GM21723 (cell line): ENCODE results near the gene PTPN3.
"Not testable (repeated sequence)": the region's sequence is repeated elsewhere in the genome, so short reads cannot be mapped to it uniquely, and the experiment has no call there.

Source experiments
- ATAC-seq: cut with Tn5 transposase; IDR thresholded peaks from one replicate; pipeline ENCODE4 v1.9.1; 2021; ENCODE audit warnings: mild to moderate bottlenecking, moderate library complexity; ENCODE audit not compliant: unreplicated experiment

Gene PTPN3

GRCh38 chr9:109403116-109403515, 95.0 kb downstream of the PTPN3 start:
- ATAC-seq = no peak

GRCh38 chr9:109401990-109402318, 96.2 kb downstream of the PTPN3 start:
- no peak for ATAC-seq

GRCh38 chr9:109401169-109401989, 96.7 kb downstream of the PTPN3 start:
- ATAC-seq = peak; percentile 36

GRCh38 chr9:109399258-109399767, 98.8 kb downstream of the PTPN3 start:
- peak; percentile 76 for ATAC-seq

GRCh38 chr9:109391176-109391575, 106.9 kb downstream of the PTPN3 start:
- no peak for ATAC-seq

GRCh38 chr9:109387856-109388255, 110.3 kb downstream of the PTPN3 start:
- no peak for ATAC-seq

- ATAC-seq = no peak
Observed at GRCh38 chr9:109387206-109387605, 110.9 kb downstream of the PTPN3 start.

GRCh38 chr9:109385499-109385898, 112.6 kb downstream of the PTPN3 start:
- ATAC-seq = no peak

DNA sequence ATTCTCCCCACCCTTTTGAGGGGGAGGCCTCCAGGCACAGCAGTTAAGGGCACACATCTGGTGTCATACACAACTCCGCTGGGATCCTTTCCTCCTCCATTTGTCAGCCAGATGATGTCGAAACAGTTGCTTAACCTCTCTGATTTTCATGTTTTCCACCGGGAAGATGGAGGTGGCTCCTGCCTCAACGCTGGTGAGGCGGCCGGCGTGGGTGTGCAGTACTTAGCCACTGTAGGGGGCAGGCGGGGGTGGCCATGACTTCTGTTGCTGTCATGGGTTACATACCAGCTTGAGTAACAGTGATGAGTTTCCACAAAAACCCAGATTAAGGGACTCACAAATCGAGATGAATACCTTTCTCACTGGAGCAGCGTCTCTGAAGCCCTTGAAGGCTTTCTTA, 114.2 kb downstream of the PTPN3 start:
- ATAC-seq = no peak

DNA sequence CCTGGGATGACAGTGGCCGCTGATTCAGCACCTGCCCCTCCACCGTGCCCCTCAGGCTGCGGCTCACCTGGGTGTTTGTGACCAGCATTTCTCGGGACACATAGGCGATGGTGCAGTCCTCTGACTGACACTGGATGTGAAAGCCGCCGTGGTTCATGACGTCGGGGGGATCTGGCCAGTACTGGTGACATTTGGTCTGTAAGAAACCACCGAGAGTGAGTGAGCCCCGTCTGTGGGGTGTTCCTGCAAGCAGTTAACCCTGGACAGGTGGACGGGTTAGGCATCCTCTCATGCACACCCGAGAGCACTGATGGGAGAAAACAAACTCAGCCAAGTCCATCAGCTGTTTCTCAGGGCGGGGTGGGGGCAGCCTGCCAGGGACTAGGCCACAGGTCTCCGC, 114.8 kb downstream of the PTPN3 start:
- ATAC-seq = no peak

GRCh38 chr9:109382585-109382984, 115.5 kb downstream of the PTPN3 start:
- no peak for ATAC-seq

- ATAC-seq = no peak
Observed at GRCh38 chr9:109382182-109382581, 115.9 kb downstream of the PTPN3 start.

GRCh38 chr9:109381011-109381729, 116.9 kb downstream of the PTPN3 start:
- peak; percentile 75 for ATAC-seq

DNA sequence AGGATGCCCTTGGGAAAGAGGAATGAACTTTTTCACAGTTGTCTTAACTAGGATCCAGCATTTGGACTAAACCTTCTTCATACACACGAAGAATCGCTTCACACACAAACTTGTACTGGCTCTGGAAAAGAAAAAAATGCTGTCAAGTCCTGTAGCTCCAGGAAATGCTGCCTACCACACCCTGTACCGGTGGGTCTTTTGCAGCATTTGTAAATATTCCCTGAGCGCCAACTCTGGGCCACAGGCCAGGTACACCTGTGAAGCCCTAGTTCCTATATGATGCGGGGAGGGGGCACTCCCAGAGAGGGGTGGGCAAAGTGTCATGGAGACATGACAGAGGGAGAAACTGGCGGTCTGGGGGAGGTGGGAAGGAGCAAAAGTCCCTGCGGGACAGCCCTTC, 118.6 kb downstream of the PTPN3 start:
- no peak for ATAC-seq

- ATAC-seq = no peak
Observed at GRCh38 chr9:109378316-109378715, 119.8 kb downstream of the PTPN3 start.

DNA sequence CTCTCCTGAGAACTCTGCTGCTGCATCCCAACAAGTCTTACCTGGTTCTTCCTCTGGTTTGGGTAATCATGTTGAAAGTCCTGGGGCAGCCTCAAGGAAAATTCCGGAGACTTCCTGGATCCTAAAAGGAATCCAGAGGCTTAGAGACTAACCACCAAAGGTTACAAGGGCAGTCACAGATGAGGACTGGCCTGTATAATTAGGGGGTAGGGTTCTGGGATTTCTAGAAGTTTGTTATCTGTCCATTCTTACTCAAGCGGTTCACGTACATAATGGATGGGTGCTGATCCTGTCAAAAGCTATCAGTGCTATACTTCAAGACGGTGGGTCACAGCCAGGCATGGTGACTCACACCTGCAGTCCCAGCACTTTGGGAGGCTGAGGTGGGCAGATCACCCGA, 125.9 kb downstream of the PTPN3 start:
- ATAC-seq = no peak

- no peak for ATAC-seq
Observed at GRCh38 chr9:109371374-109371773, 126.7 kb downstream of the PTPN3 start.

DNA sequence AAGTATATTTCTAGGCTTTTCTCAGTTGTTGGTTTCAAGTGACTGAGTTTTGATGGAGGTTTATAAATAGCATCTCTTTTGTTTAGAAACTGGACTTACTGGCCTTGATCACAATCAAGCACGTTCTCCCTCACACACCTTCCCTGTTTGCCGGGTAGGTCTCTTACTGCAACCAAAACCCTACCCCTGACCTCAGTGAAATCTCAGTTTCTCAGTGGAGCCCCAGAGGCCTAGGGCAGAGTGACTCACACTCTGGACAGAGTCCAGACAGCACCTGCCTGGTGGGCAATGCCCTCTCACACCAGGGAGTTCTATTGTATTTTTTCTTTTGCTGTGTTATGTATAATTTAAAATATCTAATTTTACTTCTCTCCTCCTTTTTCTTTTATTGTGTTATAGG, 128.8 kb downstream of the PTPN3 start:
- ATAC-seq = peak; percentile 96

GRCh38 chr9:109360771-109361170, 137.3 kb downstream of the PTPN3 start:
- no peak for ATAC-seq

DNA sequence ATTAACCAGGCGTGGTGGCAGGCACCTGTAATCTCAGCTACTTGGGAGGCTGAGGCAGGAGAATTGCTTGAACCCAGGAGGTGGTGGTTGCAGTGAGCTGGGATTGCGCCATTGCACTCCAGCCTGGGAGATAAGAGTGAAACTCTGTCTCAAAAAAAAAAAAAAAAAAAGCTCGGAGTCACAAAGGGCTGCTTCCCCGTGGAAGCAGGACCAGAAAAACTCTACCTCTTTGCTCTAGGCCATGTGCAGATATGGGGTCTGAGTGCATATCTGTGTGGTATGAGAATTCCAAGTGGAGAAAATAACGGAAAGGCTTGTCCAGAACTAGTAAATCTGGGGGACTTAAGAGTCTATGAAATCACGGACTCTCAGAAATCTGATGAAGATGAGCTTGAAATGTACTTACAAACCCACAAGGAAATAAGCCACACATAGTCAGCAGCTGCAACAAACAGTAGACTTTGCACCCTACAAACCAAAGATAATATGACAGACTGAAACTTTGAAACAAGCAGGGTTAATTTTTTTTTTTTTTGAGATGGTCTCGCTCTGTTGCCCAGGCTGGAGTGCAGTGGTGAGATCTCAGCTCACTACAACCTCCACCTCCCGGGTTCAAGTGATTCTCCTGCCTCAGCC, 139.0 kb downstream of the PTPN3 start:
- ATAC-seq = not testable (repeated sequence)

GRCh38 chr9:109355564-109356297, 142.4 kb downstream of the PTPN3 start:
- ATAC-seq = no peak
